ENCODE results near the gene PSG6.
"Not testable (repeated sequence)": the region's sequence is repeated elsewhere in the genome, so short reads cannot be mapped to it uniquely, and the experiment has no call there.

PSG6 gene

GRCh38 chr19:42906162-42906561 lies 11.5 kb downstream of the PSG6 start:
- DNase-seq (ENCODE audit: low spot score): not testable (repeated sequence)

- DNase-seq (ENCODE audit: low spot score): not testable (repeated sequence)
These were observed 17.1 kb downstream of the PSG6 start for GRCh38 chr19:42900561-42900960.

GRCh38 chr19:42899674-42900073 lies 18.0 kb downstream of the PSG6 start:
- not testable (repeated sequence) for DNase-seq (ENCODE audit: low spot score)

- not testable (repeated sequence) for DNase-seq (ENCODE audit: low spot score)
These were observed 18.6 kb downstream of the PSG6 start for GRCh38 chr19:42899110-42899509.

- DNase-seq (ENCODE audit: low spot score): not testable (repeated sequence)
These were observed 19.0 kb downstream of the PSG6 start for GRCh38 chr19:42898656-42899055.

- DNase-seq (ENCODE audit: low spot score): not testable (repeated sequence)
These were observed 20.0 kb downstream of the PSG6 start for GRCh38 chr19:42897729-42898128.

GRCh38 chr19:42890446-42890845 lies 27.2 kb downstream of the PSG6 start:
- DNase-seq (ENCODE audit: low spot score): not testable (repeated sequence)

- not testable (repeated sequence) for DNase-seq (ENCODE audit: low spot score)
These were observed 29.7 kb downstream of the PSG6 start for GRCh38 chr19:42887876-42888445.

- not testable (repeated sequence) for DNase-seq (ENCODE audit: low spot score)
These were observed 35.0 kb downstream of the PSG6 start for GRCh38 chr19:42882730-42883129.

- not testable (repeated sequence) for DNase-seq (ENCODE audit: low spot score)
These were observed 35.7 kb downstream of the PSG6 start for GRCh38 chr19:42882010-42882409.

GRCh38 chr19:42881279-42881678 lies 36.4 kb downstream of the PSG6 start:
- DNase-seq (ENCODE audit: low spot score): not testable (repeated sequence)

GRCh38 chr19:42880621-42881020 lies 37.1 kb downstream of the PSG6 start:
- not testable (repeated sequence) for DNase-seq (ENCODE audit: low spot score)

GRCh38 chr19:42879613-42880012 lies 38.1 kb downstream of the PSG6 start, which contains the start of gene PSG1:
TSS of gene PSG1 (minus strand) at chr19:42879713. CDS start at chr19:42879581, 132 bp downstream.
- no peak for DNase-seq (ENCODE audit: low spot score)

GRCh38 chr19:42876596-42876995 lies 41.1 kb downstream of the PSG6 start:
- not testable (repeated sequence) for DNase-seq (ENCODE audit: low spot score)

GRCh38 chr19:42875881-42876280 lies 41.8 kb downstream of the PSG6 start:
- DNase-seq (ENCODE audit: low spot score): not testable (repeated sequence)

GRCh38 chr19:42874901-42875813 lies 42.5 kb downstream of the PSG6 start:
- DNase-seq (ENCODE audit: low spot score): not testable (repeated sequence)

- not testable (repeated sequence) for DNase-seq (ENCODE audit: low spot score)
These were observed 43.6 kb downstream of the PSG6 start for GRCh38 chr19:42874136-42874535.

- DNase-seq (ENCODE audit: low spot score): no peak
These were observed 45.1 kb downstream of the PSG6 start for GRCh38 chr19:42872608-42873007.

- DNase-seq (ENCODE audit: low spot score): no peak
These were observed 60.2 kb downstream of the PSG6 start for GRCh38 chr19:42857544-42857867.

GRCh38 chr19:42856866-42857543 lies 60.7 kb downstream of the PSG6 start:
- DNase-seq (ENCODE audit: low spot score): not testable (repeated sequence)

- not testable (repeated sequence) for DNase-seq (ENCODE audit: low spot score)
These were observed 62.9 kb downstream of the PSG6 start for GRCh38 chr19:42854745-42855144.

- not testable (repeated sequence) for DNase-seq (ENCODE audit: low spot score)
These were observed 64.5 kb downstream of the PSG6 start for GRCh38 chr19:42853231-42853630.

- DNase-seq (ENCODE audit: low spot score): not testable (repeated sequence)
These were observed 64.9 kb downstream of the PSG6 start for GRCh38 chr19:42852821-42853220.

Data from left forelimb (tissue), 1 donor.